T47D (cell line): ENCODE results near the gene ITGB6.
"Not testable (repeated sequence)": the region's sequence is repeated elsewhere in the genome, so short reads cannot be mapped to it uniquely, and the experiment has no call there.

Experiments used
- DNase-seq, 2 experiments: peaks; one replicate each; pipeline versions ENCODE4 v3.0.0 to v3.0.0-alpha.2; 2011 to 2012; ENCODE audit warnings: low read depth in 1 of 2, low spot score in 1 of 2
- JUND ChIP-seq: IDR thresholded peaks from 2 replicates; pipeline ENCODE4 v1.6.1; 2012; ENCODE audit warnings: low read depth
- in situ Hi-C: cut with HindIII; loops from 2 replicates; pipeline ENCODE4 v1.10.0; 2016; ENCODE audit warnings: low sequenced_read_pairs, low pct_unique_long_range_greater_than_20kb

ITGB6 gene

GRCh38 chr2:160168878-160169277, 31.2 kb downstream of the ITGB6 start:
- DNase-seq, result no peak
- no peak for TF ChIP-seq JUND
- in situ Hi-C loops, result no loop called here

GRCh38 chr2:160167089-160167740, 32.9 kb downstream of the ITGB6 start:
- in situ Hi-C loops, result no loop called here
- DNase-seq, result no peak
- TF ChIP-seq JUND, result no peak

GRCh38 chr2:160165996-160166395, 34.1 kb downstream of the ITGB6 start:
- peak in 1 of 2 experiments; percentile 57 for DNase-seq
- in situ Hi-C loops, result no loop called here
- no peak for TF ChIP-seq JUND

- DNase-seq, result no peak
- in situ Hi-C loops, result no loop called here
- TF ChIP-seq JUND, result no peak
These were observed 35.0 kb downstream of the ITGB6 start for GRCh38 chr2:160165081-160165480.

GRCh38 chr2:160157861-160158829, 41.9 kb downstream of the ITGB6 start:
- peak in 1 of 2 experiments; percentile 41 for DNase-seq
- TF ChIP-seq JUND, result no peak

GRCh38 chr2:160156665-160157064, 43.4 kb downstream of the ITGB6 start:
- in situ Hi-C loops, result no loop called here
- DNase-seq, result no peak
- no peak for TF ChIP-seq JUND

More at GRCh38 chr2:160157861-160158829, 41.9 kb downstream of the ITGB6 start:
- in situ Hi-C loops, result no loop called here

GRCh38 chr2:160156100-160156499, 44.0 kb downstream of the ITGB6 start:
- DNase-seq, result peak in 1 of 2 experiments; percentile 38
- no peak for TF ChIP-seq JUND
- in situ Hi-C loops, result no loop called here

GRCh38 chr2:160148419-160148818, 51.7 kb downstream of the ITGB6 start:
- DNase-seq, in situ Hi-C loops: not testable (repeated sequence)

- no peak for DNase-seq
- in situ Hi-C loops, result no loop called here
These were observed 54.6 kb downstream of the ITGB6 start for GRCh38 chr2:160145471-160145870.

GRCh38 chr2:160144280-160144990, 55.6 kb downstream of the ITGB6 start:
- no peak for DNase-seq
- TF ChIP-seq JUND, result no peak
- in situ Hi-C loops, result no loop called here

More at GRCh38 chr2:160145471-160145870, 54.6 kb downstream of the ITGB6 start:
- no peak for TF ChIP-seq JUND

GRCh38 chr2:160142472-160142871, 57.6 kb downstream of the ITGB6 start:
- in situ Hi-C loops, result no loop called here
- TF ChIP-seq JUND, result no peak

GRCh38 chr2:160141912-160142311, 58.2 kb downstream of the ITGB6 start:
- in situ Hi-C loops, result no loop called here
- TF ChIP-seq JUND, result no peak
- peak; percentile 5 to 60 for DNase-seq

More at GRCh38 chr2:160142472-160142871, 57.6 kb downstream of the ITGB6 start:
- no peak for DNase-seq
